Esophagus squamous epithelium (tissue), 4 donors: ENCODE results near the gene PREX1.

Experiments
- POLR2A ChIP-seq, 4 donors: fragments of 450-650 bp; IDR thresholded peaks; one replicate each; pipeline ENCODE4 v1.6.1; 2017; ENCODE audit warnings: antibody characterized with exemption in 4 of 4, mild to moderate bottlenecking in 4 of 4, moderate library complexity in 3 of 4
- TF ChIP-seq, protein P1 (sequence below), 6 experiments: fragments of 450-650 bp in 4 of 6; fragments of 200-600 bp in 2 of 6; sonication (generic) in 2 of 6; IDR thresholded peaks; one replicate each; pipeline ENCODE4 v1.5.1; 2016 to 2019; ENCODE audit warnings: antibody characterized with exemption in 6 of 6, mild to moderate bottlenecking in 4 of 6, moderate library complexity in 4 of 6

- TF ChIP-seq, protein P1, sequence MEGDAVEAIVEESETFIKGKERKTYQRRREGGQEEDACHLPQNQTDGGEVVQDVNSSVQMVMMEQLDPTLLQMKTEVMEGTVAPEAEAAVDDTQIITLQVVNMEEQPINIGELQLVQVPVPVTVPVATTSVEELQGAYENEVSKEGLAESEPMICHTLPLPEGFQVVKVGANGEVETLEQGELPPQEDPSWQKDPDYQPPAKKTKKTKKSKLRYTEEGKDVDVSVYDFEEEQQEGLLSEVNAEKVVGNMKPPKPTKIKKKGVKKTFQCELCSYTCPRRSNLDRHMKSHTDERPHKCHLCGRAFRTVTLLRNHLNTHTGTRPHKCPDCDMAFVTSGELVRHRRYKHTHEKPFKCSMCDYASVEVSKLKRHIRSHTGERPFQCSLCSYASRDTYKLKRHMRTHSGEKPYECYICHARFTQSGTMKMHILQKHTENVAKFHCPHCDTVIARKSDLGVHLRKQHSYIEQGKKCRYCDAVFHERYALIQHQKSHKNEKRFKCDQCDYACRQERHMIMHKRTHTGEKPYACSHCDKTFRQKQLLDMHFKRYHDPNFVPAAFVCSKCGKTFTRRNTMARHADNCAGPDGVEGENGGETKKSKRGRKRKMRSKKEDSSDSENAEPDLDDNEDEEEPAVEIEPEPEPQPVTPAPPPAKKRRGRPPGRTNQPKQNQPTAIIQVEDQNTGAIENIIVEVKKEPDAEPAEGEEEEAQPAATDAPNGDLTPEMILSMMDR (IDR thresholded peaks at IDR 0.05) = no peak
- TF ChIP-seq POLR2A (IDR thresholded peaks at IDR 0.05) = no peak
Observed at GRCh38 chr20:48640871-48641270, 186.9 kb downstream of the PREX1 start.
